HEK293 (cell line): ENCODE measurements around the gene PBXIP1.

ENCODE experiments used
- CTCF ChIA-PET: fragments of 350-600 bp; formaldehyde crosslinking; extraction: SDS; loops from one replicate; lab custom pipeline; 2021; ENCODE audit warnings: antibody characterized with exemption; lab: Yijun Ruan, JAX
- POLR2A ChIA-PET: fragments of 300-600 bp; formaldehyde crosslinking; extraction: SDS; loops from one replicate; lab custom pipeline; 2020; ENCODE audit warnings: antibody characterized with exemption, inconsistent platforms; lab: Yijun Ruan, JAX
- H3K27ac ChIP-seq: fragments of 200-500 bp; sonication (Bioruptor generic); 2 replicates; pipeline ENCODE4 v1.5.1; 2014; ENCODE audit warnings: low read depth, low read length, control low read depth, inconsistent platforms; ENCODE audit errors: extremely low read depth
- H3K36me3 ChIP-seq, 2 experiments: fragments of 200-500 bp in 1 of 2; sonication (Bioruptor generic) in 1 of 2; 1 replicate in 1 of 2; 2 replicates in 1 of 2; pipeline ENCODE4 v1.5.1; 2014 to 2017; ENCODE audit warnings: inconsistent platforms in 2 of 2, low read length in 2 of 2; ENCODE audit not compliant: control insufficient read depth in 2 of 2, insufficient read depth in 1 of 2
- H3K4me1 ChIP-seq: fragments of 200-500 bp; sonication (Bioruptor generic); 2 replicates; pipeline ENCODE4 v1.5.1; 2014; ENCODE audit warnings: mild to moderate bottlenecking, low read length, inconsistent platforms; ENCODE audit not compliant: control insufficient read depth, insufficient read depth
- H3K4me3 ChIP-seq: 2 replicates; pipeline ENCODE4 v1.5.1; 2011; ENCODE audit warnings: low read depth, mild to moderate bottlenecking, control low read depth, low read length, moderate library complexity
- H3K9me3 ChIP-seq: fragments of 200-500 bp; sonication (Bioruptor generic); 2 replicates; pipeline ENCODE4 v1.5.1; 2014; ENCODE audit warnings: low read depth, low read length, inconsistent platforms; ENCODE audit not compliant: control insufficient read depth, insufficient read depth
- GLI4 ChIP-seq: fragments of 450-650 bp; formaldehyde crosslinking; IDR thresholded peaks from 2 replicates; pipeline ENCODE4 v1.5.1; 2016; ENCODE audit warnings: missing biosample characterization, missing genetic modification characterization
- GLIS1 ChIP-seq: fragments of 450-650 bp; formaldehyde crosslinking; IDR thresholded peaks from 2 replicates; pipeline ENCODE4 v1.5.1; 2016; ENCODE audit warnings: missing biosample characterization, missing genetic modification characterization
- SCRT1 ChIP-seq: fragments of 450-650 bp; formaldehyde crosslinking; IDR thresholded peaks from 2 replicates; pipeline ENCODE4 v1.5.1; 2016; ENCODE audit warnings: missing biosample characterization, missing genetic modification characterization, borderline replicate concordance
- TRIM28 ChIP-seq: IDR thresholded peaks from 2 replicates; pipeline ENCODE4 v1.6.1; 2011; ENCODE audit warnings: low read length, control low read depth, borderline replicate concordance
- ZNF138 ChIP-seq: fragments of 450-650 bp; formaldehyde crosslinking; IDR thresholded peaks from 2 replicates; pipeline ENCODE4 v1.5.1; 2016; ENCODE audit warnings: missing biosample characterization, missing genetic modification characterization, borderline replicate concordance
- ZNF155 ChIP-seq: fragments of 450-650 bp; formaldehyde crosslinking; IDR thresholded peaks from 2 replicates; pipeline ENCODE4 v1.5.1; 2016; ENCODE audit warnings: missing biosample characterization, missing genetic modification characterization
- ZNF433 ChIP-seq: fragments of 450-650 bp; formaldehyde crosslinking; IDR thresholded peaks from 2 replicates; pipeline ENCODE4 v1.5.1; 2016; ENCODE audit warnings: missing biosample characterization, missing genetic modification characterization, low read depth
- ZSCAN16 ChIP-seq: fragments of 450-650 bp; formaldehyde crosslinking; IDR thresholded peaks from 2 replicates; pipeline ENCODE4 v1.5.1; 2016; ENCODE audit warnings: missing biosample characterization, missing genetic modification characterization
- ZSCAN23 ChIP-seq: fragments of 450-650 bp; formaldehyde crosslinking; IDR thresholded peaks from 2 replicates; pipeline ENCODE4 v1.5.1; 2016; ENCODE audit warnings: missing biosample characterization, missing genetic modification characterization
- ZSCAN30 ChIP-seq: fragments of 450-650 bp; IDR thresholded peaks from 2 replicates; pipeline ENCODE4 v1.5.1; 2018; ENCODE audit warnings: missing biosample characterization, mild to moderate bottlenecking, missing genetic modification characterization, moderate library complexity
- TF ChIP-seq, protein P1 (sequence below): fragments of 450-650 bp; formaldehyde crosslinking; IDR thresholded peaks from 2 replicates; pipeline ENCODE4 v1.5.1; 2017; ENCODE audit warnings: missing biosample characterization, missing genetic modification characterization
- TF ChIP-seq, protein P2 (sequence below): fragments of 450-650 bp; formaldehyde crosslinking; IDR thresholded peaks from 2 replicates; pipeline ENCODE4 v1.5.1; 2016; ENCODE audit warnings: missing biosample characterization, missing genetic modification characterization
- TF ChIP-seq, protein P3 (sequence below): fragments of 450-650 bp; formaldehyde crosslinking; IDR thresholded peaks from 2 replicates; pipeline ENCODE4 v1.5.1; 2016; ENCODE audit warnings: missing biosample characterization, missing genetic modification characterization
- TF ChIP-seq, protein P4 (sequence below): fragments of 450-650 bp; formaldehyde crosslinking; IDR thresholded peaks from 2 replicates; pipeline ENCODE4 v1.5.1; 2016; ENCODE audit warnings: missing biosample characterization, missing genetic modification characterization
- TF ChIP-seq, protein P5 (sequence below): fragments of 450-650 bp; formaldehyde crosslinking; IDR thresholded peaks from 2 replicates; pipeline ENCODE4 v1.5.1; 2017; ENCODE audit warnings: missing biosample characterization, missing genetic modification characterization
- TF ChIP-seq, protein P6 (sequence below): fragments of 450-650 bp; formaldehyde crosslinking; IDR thresholded peaks from 2 replicates; pipeline ENCODE4 v1.5.1; 2016; ENCODE audit warnings: missing biosample characterization, missing genetic modification characterization

PBXIP1 gene

DNA sequence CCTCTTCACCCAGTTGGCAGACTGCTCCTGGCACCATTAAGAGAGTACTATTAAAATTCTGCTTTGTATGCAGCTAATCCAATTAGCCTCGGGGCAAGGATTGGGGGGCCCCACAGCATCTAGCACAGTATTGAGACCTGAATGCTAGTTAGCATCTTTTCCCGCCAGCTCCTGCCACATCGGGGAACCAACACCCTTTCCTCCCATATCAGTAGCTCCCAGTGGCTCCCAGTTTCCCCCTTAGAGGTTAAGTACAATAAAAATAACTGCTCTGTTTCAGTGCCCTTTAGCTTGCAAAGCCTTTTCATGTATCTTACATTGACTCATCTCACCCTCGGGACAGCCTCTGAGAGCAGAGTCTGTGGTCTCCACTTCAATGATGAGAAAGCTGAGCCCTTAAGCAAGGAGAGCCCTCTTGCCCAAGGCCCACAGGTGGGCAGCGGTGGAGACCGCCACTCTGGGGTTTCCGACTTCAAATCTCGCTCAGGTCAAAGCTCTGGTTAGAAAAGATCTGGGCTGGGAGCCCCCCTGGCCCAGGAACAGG is 15.2 kb downstream of the PBXIP1 start:
- ChIA-PET CTCF (interaction anchor here (0.6 to 1.5 kb wide), 5 partner anchors 14 to 381 kb away, joined by 3 to 5 read pairs (median 3); no protein-coding TSS in a partner anchor), POLR2A (no interaction called here)
- Histone ChIP-seq H3K4me3 (no peak overlapping the region), H3K27ac (no peak overlapping the region), H3K36me3 (peaks cover 0 to 8% of the 10 kb centered on the region in 2 experiments; a peak in 1 of 3 replicates), H3K4me1 (no peaks in the 10 kb centered on the region), H3K9me3 (no peaks in the 10 kb centered on the region)
- TF ChIP-seq GLI4 (tag by site-specific recombination) (no peak), ZNF155 (tag by site-specific recombination) (no peak), ZSCAN16 (tag by site-specific recombination) (no peak), ZNF138 (tag by site-specific recombination) (no peak), ZSCAN23 (tag by site-specific recombination) (no peak), ZNF433 (no peak), TRIM28 (no peak), SCRT1 (tag by site-specific recombination) (no peak)
- TF ChIP-seq, protein P1, sequence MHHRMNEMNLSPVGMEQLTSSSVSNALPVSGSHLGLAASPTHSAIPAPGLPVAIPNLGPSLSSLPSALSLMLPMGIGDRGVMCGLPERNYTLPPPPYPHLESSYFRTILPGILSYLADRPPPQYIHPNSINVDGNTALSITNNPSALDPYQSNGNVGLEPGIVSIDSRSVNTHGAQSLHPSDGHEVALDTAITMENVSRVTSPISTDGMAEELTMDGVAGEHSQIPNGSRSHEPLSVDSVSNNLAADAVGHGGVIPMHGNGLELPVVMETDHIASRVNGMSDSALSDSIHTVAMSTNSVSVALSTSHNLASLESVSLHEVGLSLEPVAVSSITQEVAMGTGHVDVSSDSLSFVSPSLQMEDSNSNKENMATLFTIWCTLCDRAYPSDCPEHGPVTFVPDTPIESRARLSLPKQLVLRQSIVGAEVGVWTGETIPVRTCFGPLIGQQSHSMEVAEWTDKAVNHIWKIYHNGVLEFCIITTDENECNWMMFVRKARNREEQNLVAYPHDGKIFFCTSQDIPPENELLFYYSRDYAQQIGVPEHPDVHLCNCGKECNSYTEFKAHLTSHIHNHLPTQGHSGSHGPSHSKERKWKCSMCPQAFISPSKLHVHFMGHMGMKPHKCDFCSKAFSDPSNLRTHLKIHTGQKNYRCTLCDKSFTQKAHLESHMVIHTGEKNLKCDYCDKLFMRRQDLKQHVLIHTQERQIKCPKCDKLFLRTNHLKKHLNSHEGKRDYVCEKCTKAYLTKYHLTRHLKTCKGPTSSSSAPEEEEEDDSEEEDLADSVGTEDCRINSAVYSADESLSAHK, result no peak
- TF ChIP-seq, protein P2, sequence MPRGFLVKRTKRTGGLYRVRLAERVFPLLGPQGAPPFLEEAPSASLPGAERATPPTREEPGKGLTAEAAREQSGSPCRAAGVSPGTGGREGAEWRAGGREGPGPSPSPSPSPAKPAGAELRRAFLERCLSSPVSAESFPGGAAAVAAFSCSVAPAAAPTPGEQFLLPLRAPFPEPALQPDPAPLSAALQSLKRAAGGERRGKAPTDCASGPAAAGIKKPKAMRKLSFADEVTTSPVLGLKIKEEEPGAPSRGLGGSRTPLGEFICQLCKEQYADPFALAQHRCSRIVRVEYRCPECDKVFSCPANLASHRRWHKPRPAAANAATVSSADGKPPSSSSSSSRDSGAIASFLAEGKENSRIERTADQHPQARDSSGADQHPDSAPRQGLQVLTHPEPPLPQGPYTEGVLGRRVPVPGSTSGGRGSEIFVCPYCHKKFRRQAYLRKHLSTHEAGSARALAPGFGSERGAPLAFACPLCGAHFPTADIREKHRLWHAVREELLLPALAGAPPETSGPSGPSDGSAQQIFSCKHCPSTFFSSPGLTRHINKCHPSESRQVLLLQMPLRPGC, result no peak
- TF ChIP-seq, protein P3, sequence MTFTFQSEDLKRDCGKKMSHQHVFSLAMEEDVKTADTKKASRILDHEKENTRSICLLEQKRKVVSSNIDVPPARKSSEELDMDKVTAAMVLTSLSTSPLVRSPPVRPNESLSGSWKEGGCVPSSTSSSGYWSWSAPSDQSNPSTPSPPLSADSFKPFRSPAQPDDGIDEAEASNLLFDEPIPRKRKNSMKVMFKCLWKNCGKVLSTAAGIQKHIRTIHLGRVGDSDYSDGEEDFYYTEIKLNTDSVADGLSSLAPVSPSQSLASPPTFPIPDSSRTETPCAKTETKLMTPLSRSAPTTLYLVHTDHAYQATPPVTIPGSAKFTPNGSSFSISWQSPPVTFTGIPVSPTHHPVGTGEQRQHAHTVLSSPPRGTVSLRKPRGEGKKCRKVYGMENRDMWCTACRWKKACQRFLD (tag by site-specific recombination), result no peak
- TF ChIP-seq, protein P4, sequence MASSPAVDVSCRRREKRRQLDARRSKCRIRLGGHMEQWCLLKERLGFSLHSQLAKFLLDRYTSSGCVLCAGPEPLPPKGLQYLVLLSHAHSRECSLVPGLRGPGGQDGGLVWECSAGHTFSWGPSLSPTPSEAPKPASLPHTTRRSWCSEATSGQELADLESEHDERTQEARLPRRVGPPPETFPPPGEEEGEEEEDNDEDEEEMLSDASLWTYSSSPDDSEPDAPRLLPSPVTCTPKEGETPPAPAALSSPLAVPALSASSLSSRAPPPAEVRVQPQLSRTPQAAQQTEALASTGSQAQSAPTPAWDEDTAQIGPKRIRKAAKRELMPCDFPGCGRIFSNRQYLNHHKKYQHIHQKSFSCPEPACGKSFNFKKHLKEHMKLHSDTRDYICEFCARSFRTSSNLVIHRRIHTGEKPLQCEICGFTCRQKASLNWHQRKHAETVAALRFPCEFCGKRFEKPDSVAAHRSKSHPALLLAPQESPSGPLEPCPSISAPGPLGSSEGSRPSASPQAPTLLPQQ (tag by site-specific recombination), result no peak
- TF ChIP-seq, protein P5, sequence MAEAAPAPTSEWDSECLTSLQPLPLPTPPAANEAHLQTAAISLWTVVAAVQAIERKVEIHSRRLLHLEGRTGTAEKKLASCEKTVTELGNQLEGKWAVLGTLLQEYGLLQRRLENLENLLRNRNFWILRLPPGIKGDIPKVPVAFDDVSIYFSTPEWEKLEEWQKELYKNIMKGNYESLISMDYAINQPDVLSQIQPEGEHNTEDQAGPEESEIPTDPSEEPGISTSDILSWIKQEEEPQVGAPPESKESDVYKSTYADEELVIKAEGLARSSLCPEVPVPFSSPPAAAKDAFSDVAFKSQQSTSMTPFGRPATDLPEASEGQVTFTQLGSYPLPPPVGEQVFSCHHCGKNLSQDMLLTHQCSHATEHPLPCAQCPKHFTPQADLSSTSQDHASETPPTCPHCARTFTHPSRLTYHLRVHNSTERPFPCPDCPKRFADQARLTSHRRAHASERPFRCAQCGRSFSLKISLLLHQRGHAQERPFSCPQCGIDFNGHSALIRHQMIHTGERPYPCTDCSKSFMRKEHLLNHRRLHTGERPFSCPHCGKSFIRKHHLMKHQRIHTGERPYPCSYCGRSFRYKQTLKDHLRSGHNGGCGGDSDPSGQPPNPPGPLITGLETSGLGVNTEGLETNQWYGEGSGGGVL (tag by site-specific recombination), result no peak
- TF ChIP-seq, all 188 proteins: peak for 0

DNA sequence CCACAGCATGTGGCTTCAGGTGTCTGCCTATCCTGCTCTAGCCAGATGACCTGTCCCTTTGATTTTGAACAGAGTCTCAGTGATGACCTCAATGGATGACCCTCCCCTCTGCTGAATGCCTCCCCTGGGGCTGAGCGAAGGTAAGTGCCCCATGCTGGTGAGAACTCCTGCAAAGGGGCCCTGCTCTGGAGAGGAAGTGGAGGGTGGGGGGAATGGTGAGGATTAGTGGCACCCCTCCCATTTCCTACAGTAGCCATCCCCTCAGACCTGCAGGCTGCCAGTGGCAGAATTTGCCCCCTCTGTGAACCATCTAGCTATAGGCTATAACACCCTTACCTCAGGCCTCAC is 15.7 kb downstream of the PBXIP1 start:
- H3K9me3 ChIP-seq, result no peaks in the 10 kb centered on the region
- H3K36me3 ChIP-seq, result peaks cover 0 to 5% of the 10 kb centered on the region in 2 experiments; a peak in 1 of 3 replicates
- H3K27ac ChIP-seq, result no peak overlapping the region
- POLR2A ChIA-PET, result no interaction called here
- CTCF ChIA-PET, result interaction anchor here (0.6 to 1.5 kb wide), 7 partner anchors 15 to 381 kb away, joined by 3 to 5 read pairs (median 3); no protein-coding TSS in a partner anchor
- no peaks in the 10 kb centered on the region for H3K4me1 ChIP-seq
- H3K4me3 ChIP-seq, result no peak overlapping the region
- TF ChIP-seq GLIS1 (tag by site-specific recombination), result peak; percentile 80
- no peak for TF ChIP-seq ZSCAN30
- TF ChIP-seq, protein P5 (tag by site-specific recombination), result peak; percentile 62
- TF ChIP-seq, protein P6, sequence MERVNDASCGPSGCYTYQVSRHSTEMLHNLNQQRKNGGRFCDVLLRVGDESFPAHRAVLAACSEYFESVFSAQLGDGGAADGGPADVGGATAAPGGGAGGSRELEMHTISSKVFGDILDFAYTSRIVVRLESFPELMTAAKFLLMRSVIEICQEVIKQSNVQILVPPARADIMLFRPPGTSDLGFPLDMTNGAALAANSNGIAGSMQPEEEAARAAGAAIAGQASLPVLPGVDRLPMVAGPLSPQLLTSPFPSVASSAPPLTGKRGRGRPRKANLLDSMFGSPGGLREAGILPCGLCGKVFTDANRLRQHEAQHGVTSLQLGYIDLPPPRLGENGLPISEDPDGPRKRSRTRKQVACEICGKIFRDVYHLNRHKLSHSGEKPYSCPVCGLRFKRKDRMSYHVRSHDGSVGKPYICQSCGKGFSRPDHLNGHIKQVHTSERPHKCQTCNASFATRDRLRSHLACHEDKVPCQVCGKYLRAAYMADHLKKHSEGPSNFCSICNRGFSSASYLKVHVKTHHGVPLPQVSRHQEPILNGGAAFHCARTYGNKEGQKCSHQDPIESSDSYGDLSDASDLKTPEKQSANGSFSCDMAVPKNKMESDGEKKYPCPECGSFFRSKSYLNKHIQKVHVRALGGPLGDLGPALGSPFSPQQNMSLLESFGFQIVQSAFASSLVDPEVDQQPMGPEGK, result 0 out of 2 replicates have a peak, but pooled peaks have one; percentile 9
